ENCODE measurements around the gene GOPC. TPM values are rescaled to one million over a fixed set of nuclear protein-coding genes. Genes with fewer than 3 reads are reported as not detected.

GOPC gene
- total RNA-seq, 2 experiments from 2014 or later = 21.3 to 25.0 TPM

DNA sequence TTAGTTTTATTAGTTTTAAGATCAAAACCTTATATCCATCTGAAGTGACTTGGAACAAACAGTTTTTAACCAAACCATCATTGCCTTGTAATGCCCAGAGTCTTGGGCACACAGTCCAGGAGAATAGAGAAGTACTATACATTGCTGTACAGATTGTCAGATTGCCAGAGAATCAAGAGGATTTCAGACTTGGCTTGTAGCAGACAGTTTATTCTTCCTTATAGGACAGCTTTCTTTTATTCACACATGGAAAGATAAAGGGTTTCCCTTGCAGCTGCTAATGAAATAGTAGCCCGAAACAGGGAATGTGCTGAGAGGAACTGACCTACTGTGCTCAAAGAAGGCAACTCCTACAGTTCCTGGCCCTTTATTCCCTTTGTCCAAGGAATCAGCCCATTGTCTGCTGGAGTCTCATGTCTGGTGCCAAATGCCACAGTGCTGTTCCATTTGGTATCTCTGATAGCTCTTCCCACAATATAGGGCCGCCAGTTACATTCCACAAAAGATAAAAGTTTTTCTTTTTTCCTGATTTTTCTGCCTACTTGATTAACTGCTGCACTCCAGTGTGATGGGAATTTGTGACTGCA is 89.2 kb downstream of the GOPC start:
- no peak overlapping the region for H3K27ac Mint-ChIP-seq
- CTCF ChIA-PET = no interaction called here
- H3K36me3 Mint-ChIP-seq = no peaks in the 10 kb centered on the region
- no peaks in the 10 kb centered on the region for H3K9me3 Mint-ChIP-seq (ENCODE audit: low read depth)
- no peaks in the 10 kb centered on the region for H3K27me3 Mint-ChIP-seq
- ATAC-seq = no peak
- no peak for DNase-seq
- H3K4me1 Mint-ChIP-seq = no peaks in the 10 kb centered on the region
- no peak overlapping the region for H3K4me3 Mint-ChIP-seq

DNA sequence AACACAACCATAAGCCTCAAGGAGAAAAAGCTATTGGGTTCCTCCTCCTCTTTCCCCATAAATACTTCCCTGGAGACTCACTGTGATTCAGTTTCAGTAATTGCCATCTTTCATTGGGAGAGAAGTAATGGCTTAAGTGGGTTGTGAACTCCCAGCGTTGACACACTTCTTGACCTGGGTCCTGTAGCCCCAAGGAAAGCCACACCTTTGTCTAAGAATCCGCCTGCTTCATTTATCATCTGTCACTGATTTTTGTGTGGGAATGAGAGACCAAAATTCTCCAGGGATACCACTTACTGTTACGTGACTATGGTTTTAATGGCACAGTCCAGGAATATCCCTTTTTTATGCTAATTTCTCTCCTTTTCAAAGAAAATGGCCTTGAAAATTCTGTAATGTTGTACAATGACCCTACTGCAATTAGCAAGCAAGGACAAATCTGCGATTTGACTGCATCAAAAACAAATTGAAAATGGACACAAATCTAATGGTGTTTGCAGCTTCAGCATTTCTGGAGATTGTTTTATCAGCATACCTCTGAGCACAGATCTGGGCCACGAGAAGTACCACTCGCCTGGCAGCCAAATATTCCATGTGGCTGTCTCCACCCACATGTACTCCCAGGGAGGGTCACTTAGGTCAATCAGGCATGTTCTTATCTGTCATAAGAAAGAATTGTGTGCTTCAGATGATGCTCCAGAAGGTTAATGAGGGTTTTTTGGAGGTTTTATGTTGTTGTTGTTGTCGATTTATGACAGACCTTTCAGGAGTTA is 90.1 kb downstream of the GOPC start:
- Mint-ChIP-seq H3K27ac (no peak overlapping the region), H3K4me1 (no peaks in the 10 kb centered on the region), H3K9me3 (ENCODE audit: low read depth) (no peaks in the 10 kb centered on the region), H3K36me3 (no peaks in the 10 kb centered on the region), H3K27me3 (peaks cover 3% of the 10 kb centered on the region), H3K4me3 (no peak overlapping the region)
- CTCF ChIA-PET = no interaction called here
- no peak for DNase-seq
- no peak for ATAC-seq

Other genes with a start within 250 kb of the GOPC start
- gene ROS1, start 176.6 kb downstream of the GOPC start, total RNA-seq = not detected
- 1 to 10 TPM; 5.8 to 6.1 TPM for gene DCBLD1, start 119.8 kb downstream of the GOPC start, total RNA-seq
- gene NUS1, start 73.0 kb upstream of the GOPC start, total RNA-seq = 10 to 100 TPM; 20.5 to 32.9 TPM

Measured in activated CD8-positive, alpha-beta memory T cell treated with anti-CD3 and anti-CD28 coated beads, Interleukin-2, amount 10 ng/mL, durations not matched to agents 7 days and 5 days (primary cell).